HepG2 (cell line): ENCODE results near the gene PAX4. TPM values are rescaled to one million over a fixed set of nuclear protein-coding genes. Genes with fewer than 3 reads are reported as not detected.
A peak's percentile ranks its signal among the peaks of the same experiment; 100 is the strongest.

Experiments
- CBFB ChIP-seq: sonication (generic); formaldehyde crosslinking; IDR thresholded peaks from 2 replicates; pipeline ENCODE4 v1.4.0; 2020; ENCODE audit warnings: missing genetic modification reagents
- CCDC6 ChIP-seq: sonication (generic); formaldehyde crosslinking; IDR thresholded peaks from 2 replicates; pipeline ENCODE4 v1.8.1; 2022; ENCODE audit warnings: mild to moderate bottlenecking, missing genetic modification reagents, moderate library complexity
- EHMT2 ChIP-seq: fragments of 200-600 bp; sonication (generic); IDR thresholded peaks from 2 replicates; pipeline ENCODE4 v1.7.0; 2017; ENCODE audit warnings: antibody characterized with exemption, low read depth, low read length, borderline replicate concordance
- FOXC1 ChIP-seq: sonication (generic); formaldehyde crosslinking; IDR thresholded peaks from 2 replicates; pipeline ENCODE4 v1.8.0; 2022; ENCODE audit warnings: mild to moderate bottlenecking, missing genetic modification reagents, borderline replicate concordance
- FOXM1 ChIP-seq: sonication (generic); formaldehyde crosslinking; IDR thresholded peaks from 2 replicates; pipeline ENCODE4 v1.5.0; 2020; ENCODE audit warnings: missing genetic modification reagents
- HCFC1 ChIP-seq: fragments of 150-350 bp; IDR thresholded peaks from 2 replicates; pipeline ENCODE4 v1.6.1; 2014; ENCODE audit warnings: low read depth, low read length
- HDAC6 ChIP-seq: fragments of 200-600 bp; sonication (generic); IDR thresholded peaks from 2 replicates; pipeline ENCODE4 v1.7.0; 2017; ENCODE audit warnings: mild to moderate bottlenecking, antibody characterized with exemption, low read length, low read depth
- HES4 ChIP-seq: sonication (generic); formaldehyde crosslinking; IDR thresholded peaks from 2 replicates; pipeline ENCODE4 v1.9.0; 2021; ENCODE audit warnings: mild to moderate bottlenecking, missing genetic modification reagents, borderline replicate concordance
- HINFP ChIP-seq: sonication (generic); formaldehyde crosslinking; IDR thresholded peaks from 2 replicates; pipeline ENCODE4 v1.4.0; 2020; ENCODE audit warnings: low read depth, mild to moderate bottlenecking, missing genetic modification reagents
- HNF1A ChIP-seq, 2 experiments: sonication (generic) in 1 of 2; formaldehyde crosslinking in 1 of 2; IDR thresholded peaks; 2 replicates each; pipeline versions ENCODE4 v1.4.0 to v1.6.1; 2016 to 2020; ENCODE audit warnings: borderline replicate concordance in 1 of 2, low read depth in 1 of 2, mild to moderate bottlenecking in 1 of 2, missing genetic modification reagents in 1 of 2
- HOXA3 ChIP-seq: sonication (generic); formaldehyde crosslinking; IDR thresholded peaks from 2 replicates; pipeline ENCODE4 v1.5.0; 2020; ENCODE audit warnings: missing genetic modification reagents
- KLF11 ChIP-seq: IDR thresholded peaks from 2 replicates; pipeline ENCODE4 v1.6.1; 2016; ENCODE audit warnings: missing compliant biosample characterization
- PLRG1 ChIP-seq: fragments of 450-650 bp; conservative IDR thresholded peaks from 2 replicates; pipeline ENCODE4 v1.6.1; 2016
- SETDB1 ChIP-seq: sonication (generic); formaldehyde crosslinking; IDR thresholded peaks from 2 replicates; pipeline ENCODE4 v1.5.1; 2020; ENCODE audit warnings: missing genetic modification reagents, mild to moderate bottlenecking, borderline replicate concordance
- SP5 ChIP-seq: IDR thresholded peaks from 2 replicates; pipeline ENCODE4 v1.6.1; 2016; ENCODE audit warnings: low read depth, borderline replicate concordance
- YY1 ChIP-seq: IDR thresholded peaks from 2 replicates; pipeline ENCODE4 v1.6.1; 2011; ENCODE audit warnings: low read length, low read depth, moderate library complexity, mild to moderate bottlenecking; ENCODE audit not compliant: insufficient read depth, insufficient replicate concordance
- ZNF510 ChIP-seq: sonication (generic); formaldehyde crosslinking; IDR thresholded peaks from 2 replicates; pipeline ENCODE4 v1.4.0; 2020; ENCODE audit warnings: low read depth, mild to moderate bottlenecking, missing genetic modification reagents
- ZNF563 ChIP-seq: sonication (generic); formaldehyde crosslinking; IDR thresholded peaks from 2 replicates; pipeline ENCODE4 v1.8.0; 2022; ENCODE audit warnings: mild to moderate bottlenecking, moderate library complexity, missing genetic modification reagents
- ZNF567 ChIP-seq: sonication (generic); formaldehyde crosslinking; IDR thresholded peaks from 2 replicates; pipeline ENCODE4 v1.8.1; 2023; ENCODE audit warnings: mild to moderate bottlenecking, missing genetic modification reagents, borderline replicate concordance
- ZNF589 ChIP-seq: sonication (generic); formaldehyde crosslinking; conservative IDR thresholded peaks from 2 replicates; pipeline ENCODE4 v1.8.0; 2022; ENCODE audit warnings: mild to moderate bottlenecking, moderate library complexity, missing genetic modification reagents
- ZNF746 ChIP-seq: sonication (generic); formaldehyde crosslinking; IDR thresholded peaks from 2 replicates; pipeline ENCODE4 v1.8.0; 2022; ENCODE audit warnings: mild to moderate bottlenecking, missing genetic modification reagents
- ZNF761 ChIP-seq: sonication (generic); formaldehyde crosslinking; conservative IDR thresholded peaks from 2 replicates; pipeline ENCODE4 v1.4.0; 2020; ENCODE audit warnings: mild to moderate bottlenecking, missing genetic modification reagents
- ZNF816 ChIP-seq: sonication (generic); formaldehyde crosslinking; IDR thresholded peaks from 2 replicates; pipeline ENCODE4 v1.8.0; 2022; ENCODE audit warnings: missing genetic modification reagents, mild to moderate bottlenecking, borderline replicate concordance
- ZNF883 ChIP-seq: sonication (generic); formaldehyde crosslinking; IDR thresholded peaks from 2 replicates; pipeline ENCODE4 v1.5.1; 2020; ENCODE audit warnings: mild to moderate bottlenecking, missing genetic modification reagents; ENCODE audit errors: not compliant biosample characterization
- ZSCAN21 ChIP-seq: sonication (generic); formaldehyde crosslinking; IDR thresholded peaks from 2 replicates; pipeline ENCODE4 v1.8.0; 2022; ENCODE audit warnings: mild to moderate bottlenecking, missing genetic modification reagents, moderate library complexity, borderline replicate concordance
- polyA plus RNA-seq, 8 experiments: library from polyadenylated mRNA; depleted of rRNA in 3 of 8; stranded (reverse) in 7 of 8; unstranded in 1 of 8; fragments of >200 nt; fragmentation: Illumina TruSeq in 4 of 8; extraction: Trizol in 4 of 8; gene quantifications; 2 replicates each; pipeline versions ENCODE4 v1.2.1 to v1.2.3, GENCODE V29; 2011 to 2016; ENCODE audit warnings: low read depth in 4 of 8, missing spikeins in 1 of 8, mixed read lengths in 1 of 8; ENCODE audit not compliant: insufficient read depth in 1 of 8
- total RNA-seq, 5 experiments: library from RNA; depleted of rRNA; stranded (reverse); fragments of >200 nt; fragmentation: Illumina TruSeq; extraction: Trizol; gene quantifications; 2 replicates each; pipeline ENCODE4 v1.2.3, GENCODE V29; 2016; ENCODE audit warnings: low read depth in 1 of 5

The PAX4 gene
- total and polyA plus RNA-seq, 2 of the 13 experiments (the other 11 are each of a cell fraction or from before 2014, with no cell fraction given), result not detected

- TF ChIP-seq ZNF761 (CRISPR knock-in tag), result no peak
- TF ChIP-seq FOXC1 (CRISPR knock-in tag), result peak; percentile 62; the same call in 1 of the 2 replicates
- no peak; the same call in 1 of the 2 replicates for TF ChIP-seq HOXA3 (CRISPR knock-in tag)
- TF ChIP-seq HCFC1, result no peak
- TF ChIP-seq SP5 (CRISPR knock-in tag), result no peak
- no peak for TF ChIP-seq ZNF816 (CRISPR knock-in tag)
- TF ChIP-seq ZNF883 (CRISPR knock-in tag), result no peak
- no peak for TF ChIP-seq HINFP
- TF ChIP-seq ZNF563 (CRISPR knock-in tag), result peak; percentile 66; the same call in 1 of the 2 replicates
- no peak for TF ChIP-seq HDAC6
- TF ChIP-seq ZNF746 (CRISPR knock-in tag), result peak; percentile 42; the same call in 1 of the 2 replicates
- TF ChIP-seq ZNF567, result no peak
- no peak for TF ChIP-seq YY1
- no peak for TF ChIP-seq ZNF510 (CRISPR knock-in tag)
- no peak for TF ChIP-seq CBFB (CRISPR knock-in tag)
- TF ChIP-seq EHMT2, result no peak
- TF ChIP-seq ZSCAN21 (CRISPR knock-in tag), result no peak
- no peak for TF ChIP-seq HNF1A (IDR thresholded peaks at IDR 0.05; ENCODE audit: low read depth)
- TF ChIP-seq HNF1A (CRISPR knock-in tag; IDR thresholded peaks at IDR 0.05; ENCODE audit: borderline replicate concordance), result no peak
- TF ChIP-seq KLF11 (CRISPR knock-in tag), result no peak
- TF ChIP-seq PLRG1, result no peak
- no peak for TF ChIP-seq SETDB1
- no peak; the same call in 1 of the 2 replicates for TF ChIP-seq ZNF589 (CRISPR knock-in tag)
- no peak; the same call in 1 of the 2 replicates for TF ChIP-seq HES4 (CRISPR knock-in tag)
- no peak for TF ChIP-seq FOXM1 (CRISPR knock-in tag)
- TF ChIP-seq CCDC6 (CRISPR knock-in tag), result no peak
Observed at GRCh38 chr7:127588697-127589482, 29.1 kb downstream of the PAX4 start (continued).
